Upper lobe of left lung (tissue), 4 donors: ENCODE results near the gene SRSF9.

Source experiments
- CTCF ChIP-seq, 6 experiments: fragments of 450-650 bp in 4 of 6; fragments of 200-600 bp in 2 of 6; sonication (generic) in 2 of 6; IDR thresholded peaks; one replicate each; pipeline ENCODE4 v1.5.1; 2016 to 2019; ENCODE audit warnings: antibody characterized with exemption in 6 of 6
- POLR2AphosphoS5 ChIP-seq, 2 donors: sonication (generic); formaldehyde crosslinking; IDR thresholded peaks; one replicate each; pipeline ENCODE4 v1.5.1; 2017; ENCODE audit warnings: antibody characterized with exemption in 2 of 2

DNA sequence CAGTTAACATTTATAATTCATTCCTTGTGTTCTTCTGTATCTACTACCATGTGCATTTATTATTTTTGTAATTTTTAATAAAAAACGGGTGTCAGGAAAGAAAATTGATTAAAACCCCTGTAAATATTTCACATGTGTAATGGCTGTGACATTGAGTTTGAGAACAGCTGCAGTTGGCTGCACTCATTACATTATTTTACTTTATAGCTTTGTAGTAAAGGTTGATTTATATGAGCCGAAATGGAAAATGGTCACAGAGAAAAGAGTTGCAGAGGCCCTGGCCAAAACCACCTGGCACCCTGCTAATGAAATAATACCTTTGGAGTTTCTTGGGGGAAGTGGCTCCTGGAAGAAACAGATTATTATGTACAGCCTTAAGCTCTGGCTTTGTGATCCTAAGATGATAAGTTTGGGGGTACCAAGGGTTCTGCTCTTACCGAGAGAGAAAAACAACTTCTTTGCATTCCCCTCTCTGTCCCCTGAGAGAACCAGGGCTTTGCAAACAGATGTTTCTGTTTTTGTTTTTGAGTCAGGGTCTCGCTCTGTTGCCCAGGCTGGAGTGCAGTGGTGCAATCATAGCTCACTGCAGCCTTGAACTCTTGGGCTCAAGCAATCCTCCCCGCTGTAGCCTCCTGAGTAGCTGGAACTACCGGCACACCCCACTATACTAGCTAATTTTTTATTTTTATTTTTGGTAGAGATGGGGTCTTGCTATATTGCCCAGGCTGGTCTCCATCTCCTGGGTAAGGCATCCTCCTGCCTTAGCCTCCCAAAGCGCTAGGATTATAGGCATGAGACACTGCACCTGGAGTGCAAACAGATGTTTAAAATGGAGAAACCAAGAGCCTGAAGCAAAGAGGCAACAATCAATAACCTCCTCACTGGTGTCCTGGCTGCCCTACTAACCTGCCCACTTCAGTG lies 16.7 kb upstream of the SRSF9 start:
- TF ChIP-seq CTCF (IDR thresholded peaks at IDR 0.05): no peak
- TF ChIP-seq POLR2AphosphoS5 (IDR thresholded peaks at IDR 0.05): no peak
